Skeletal muscle cell (primary cell): ENCODE measurements around the gene CNNM2.
"Not testable (repeated sequence)": the region's sequence is repeated elsewhere in the genome, so short reads cannot be mapped to it uniquely, and the experiment has no call there.

Experiments
- DNase-seq: peaks from one replicate; pipeline ENCODE4 v3.0.0-alpha.2; 2010; ENCODE audit warnings: low read depth
- H3K4me3 ChIP-seq: 2 replicates; pipeline ENCODE4 v1.5.1; 2011; ENCODE audit warnings: low read depth, mild to moderate bottlenecking, control low read depth, low read length, moderate library complexity

CNNM2 gene

GRCh38 chr10:102919992-102920739 lies 2.1 kb downstream of the CNNM2 start:
- DNase-seq = no peak
- H3K4me3 ChIP-seq = no peak overlapping the region

DNA sequence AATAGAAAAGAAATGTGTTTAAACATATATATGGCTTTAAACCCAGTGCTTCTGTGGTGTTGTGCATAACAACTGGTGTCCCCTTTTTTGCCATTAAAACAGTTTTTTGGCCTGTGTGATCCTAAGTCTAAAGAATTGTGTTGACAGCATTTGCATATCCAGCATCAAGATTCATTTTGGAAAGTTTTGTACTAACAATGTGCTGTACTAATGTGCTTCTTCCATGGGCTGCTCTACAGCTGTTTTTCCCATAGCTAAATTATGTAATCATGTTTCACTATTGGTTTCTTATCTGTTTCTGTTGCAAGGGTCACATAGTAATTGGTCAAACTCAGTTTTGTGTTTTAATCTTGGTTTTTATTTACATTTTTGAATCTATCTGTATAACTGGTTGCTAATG lies 5.5 kb downstream of the CNNM2 start:
- no peak overlapping the region for H3K4me3 ChIP-seq
- no peak for DNase-seq

- no peak for DNase-seq
These were observed 8.7 kb downstream of the CNNM2 start for GRCh38 chr10:102926842-102927241.

GRCh38 chr10:102927311-102928010 lies 9.4 kb downstream of the CNNM2 start:
- DNase-seq = no peak
- H3K4me3 ChIP-seq = no peak overlapping the region

More at GRCh38 chr10:102926842-102927241, 8.7 kb downstream of the CNNM2 start:
- no peak overlapping the region for H3K4me3 ChIP-seq

DNA sequence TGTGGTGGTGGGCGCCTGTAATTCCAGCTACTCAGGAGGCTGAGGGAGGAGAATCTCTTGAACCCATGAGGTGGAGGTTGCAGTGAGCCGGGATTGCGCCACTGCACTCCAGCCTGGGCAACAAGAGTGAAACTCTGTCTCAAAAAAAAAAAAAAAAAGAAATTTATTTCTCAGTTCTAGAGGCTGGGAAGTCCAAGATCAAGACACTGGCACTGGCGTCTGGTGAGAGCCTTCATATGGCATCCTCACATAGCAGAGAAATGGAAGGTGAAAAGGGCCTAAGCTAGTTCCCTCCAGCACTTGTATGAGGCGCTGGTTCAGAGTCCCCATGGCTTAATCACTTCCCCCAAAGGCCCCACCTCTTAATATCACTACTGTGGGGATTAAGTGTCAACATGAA lies 10.3 kb downstream of the CNNM2 start:
- not testable (repeated sequence) for H3K4me3 ChIP-seq, DNase-seq

DNA sequence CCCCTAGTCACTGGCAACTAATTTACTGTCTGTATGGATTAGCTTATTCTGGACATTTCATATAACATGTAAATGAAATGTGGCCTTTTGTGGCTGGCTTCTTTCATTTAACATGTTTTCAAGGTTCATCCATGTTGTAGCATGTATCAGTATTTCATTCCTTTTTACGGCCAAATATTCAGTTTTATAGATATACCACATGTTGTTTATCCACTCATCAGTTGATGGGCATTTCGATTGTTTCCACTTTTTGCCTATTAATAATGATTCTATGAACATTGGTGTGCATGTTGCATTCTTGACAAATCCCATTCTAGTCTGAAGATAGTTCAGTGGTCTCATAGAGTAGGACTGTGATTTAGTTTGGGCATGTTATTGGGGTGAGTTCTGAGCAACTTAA lies 12.6 kb downstream of the CNNM2 start:
- H3K4me3 ChIP-seq = no peak overlapping the region
- DNase-seq = no peak

GRCh38 chr10:102931643-102932042 lies 13.5 kb downstream of the CNNM2 start:
- H3K4me3 ChIP-seq = no peak overlapping the region
- DNase-seq = no peak

GRCh38 chr10:102935505-102935904 lies 17.4 kb downstream of the CNNM2 start:
- no peak for DNase-seq
- no peak overlapping the region for H3K4me3 ChIP-seq

GRCh38 chr10:102935939-102936605 lies 18.0 kb downstream of the CNNM2 start:
- DNase-seq = no peak
- no peak overlapping the region for H3K4me3 ChIP-seq

GRCh38 chr10:102941401-102941800 lies 23.3 kb downstream of the CNNM2 start:
- no peak for DNase-seq
- no peak overlapping the region for H3K4me3 ChIP-seq

GRCh38 chr10:102945449-102945848 lies 27.4 kb downstream of the CNNM2 start:
- no peak for DNase-seq
- no peak overlapping the region for H3K4me3 ChIP-seq

- H3K4me3 ChIP-seq = no peak overlapping the region
- no peak for DNase-seq
These were observed 27.9 kb downstream of the CNNM2 start for GRCh38 chr10:102945962-102946361.

GRCh38 chr10:102946992-102947391 lies 28.9 kb downstream of the CNNM2 start:
- DNase-seq = no peak
- no peak overlapping the region for H3K4me3 ChIP-seq

DNA sequence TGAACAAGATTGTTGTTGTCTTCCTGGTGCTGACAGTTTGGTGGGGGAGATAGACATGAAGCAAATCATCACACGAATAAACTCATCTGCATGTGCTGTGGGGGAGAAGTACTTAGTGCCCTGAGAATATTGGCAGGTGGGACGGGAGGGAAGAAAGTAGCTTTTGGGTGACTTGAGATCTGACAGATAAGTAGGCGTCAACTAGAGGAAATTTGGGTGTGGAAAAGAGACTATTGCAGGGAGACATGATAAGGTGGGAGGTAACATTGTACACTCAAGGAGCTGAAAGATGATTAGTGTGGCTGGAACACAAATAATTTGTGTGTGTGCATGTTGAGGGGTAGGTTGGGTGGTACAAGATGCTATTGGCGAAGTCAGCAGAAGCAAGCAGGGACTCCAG lies 30.1 kb downstream of the CNNM2 start:
- no peak overlapping the region for H3K4me3 ChIP-seq
- DNase-seq = no peak

GRCh38 chr10:102948786-102949185 lies 30.7 kb downstream of the CNNM2 start:
- DNase-seq = no peak
- H3K4me3 ChIP-seq = no peak overlapping the region

GRCh38 chr10:102949916-102950315 lies 31.8 kb downstream of the CNNM2 start:
- no peak overlapping the region for H3K4me3 ChIP-seq
- DNase-seq = no peak

DNA sequence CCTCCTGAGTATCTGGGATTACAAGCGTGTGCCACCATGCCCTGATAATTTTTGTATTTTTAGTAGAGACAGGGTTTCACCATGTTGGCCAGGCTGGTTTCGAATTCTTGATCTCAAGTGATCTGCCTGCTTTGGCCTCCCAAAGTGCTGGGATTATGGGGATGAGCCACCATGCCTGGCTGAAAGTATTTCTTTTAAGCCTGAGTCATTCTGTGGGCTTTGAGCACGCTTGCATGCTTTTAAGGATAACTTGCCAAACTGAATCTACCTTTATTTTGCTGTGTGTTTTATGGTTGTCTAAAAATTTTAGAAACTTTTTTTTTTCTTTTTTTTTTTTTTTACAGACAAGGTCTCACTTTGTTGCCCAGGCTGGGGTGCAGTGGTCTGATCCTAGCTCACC lies 33.2 kb downstream of the CNNM2 start:
- DNase-seq = no peak
- H3K4me3 ChIP-seq = no peak overlapping the region

DNA sequence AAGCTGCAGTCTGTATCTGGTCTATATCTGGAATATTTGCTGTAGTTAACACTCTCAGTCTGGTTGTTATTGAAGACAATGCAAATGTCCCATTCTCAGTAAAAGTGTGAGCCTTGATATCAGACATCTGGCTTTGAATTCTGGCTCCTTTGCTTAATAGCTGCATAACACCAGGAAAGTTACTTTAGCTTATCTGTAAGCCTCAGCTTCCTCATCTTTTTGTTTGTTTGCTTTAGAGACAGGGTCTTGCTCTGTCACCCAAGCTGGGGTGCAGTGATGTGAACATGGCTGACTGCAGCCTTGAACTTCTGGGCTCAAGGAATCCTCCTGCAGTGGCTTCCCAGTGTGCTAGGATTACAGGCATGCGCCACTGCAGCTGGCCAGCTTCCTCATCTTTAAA lies 41.3 kb downstream of the CNNM2 start:
- H3K4me3 ChIP-seq = no peak overlapping the region
- DNase-seq = no peak

DNA sequence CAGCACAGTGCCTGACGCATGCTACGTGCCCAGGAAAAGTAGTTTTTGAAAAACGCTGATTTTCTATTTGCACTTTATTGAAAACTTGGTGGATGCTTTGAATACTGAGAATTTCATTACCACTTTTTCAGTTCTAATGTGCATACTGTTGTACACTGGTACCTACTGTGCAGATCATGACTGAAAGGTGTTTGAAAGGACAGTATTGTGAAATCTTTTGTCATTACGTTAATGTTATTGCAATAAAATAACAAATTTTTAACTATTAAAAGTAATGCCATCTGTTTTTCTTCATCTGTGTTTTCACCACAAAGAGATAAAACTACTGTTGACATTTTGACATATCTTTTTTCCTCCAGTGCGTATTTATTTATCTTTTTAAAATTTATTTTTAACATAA lies 42.1 kb downstream of the CNNM2 start:
- no peak for DNase-seq
- H3K4me3 ChIP-seq = no peak overlapping the region

- H3K4me3 ChIP-seq = no peak overlapping the region
- no peak for DNase-seq
These were observed 44.2 kb downstream of the CNNM2 start for GRCh38 chr10:102962267-102962666.
